Neural crest cell (in vitro differentiated cells): ENCODE measurements around the gene CHN2. TPM values are rescaled to one million over a fixed set of nuclear protein-coding genes. Genes with fewer than 3 reads are reported as not detected.

Experiments used
- DNase-seq: peaks from one replicate; pipeline ENCODE4 v3.0.0; 2021; ENCODE audit warnings: low read depth, mixed read lengths, low spot score
- H3K27ac Mint-ChIP-seq: one replicate; pipeline ENCODE4 v1.8.0; 2021; ENCODE audit warnings: mild to moderate bottlenecking, mixed read lengths; ENCODE audit not compliant: unreplicated experiment
- H3K27me3 Mint-ChIP-seq: 2 replicates; pipeline ENCODE4 v1.8.0; 2021; ENCODE audit warnings: low read depth, mild to moderate bottlenecking, mixed read lengths
- H3K36me3 Mint-ChIP-seq: 2 replicates; pipeline ENCODE4 v1.8.0; 2021; ENCODE audit warnings: low read depth, mild to moderate bottlenecking, mixed read lengths
- H3K4me1 Mint-ChIP-seq: 2 replicates; pipeline ENCODE4 v1.8.0; 2021; ENCODE audit warnings: mixed read lengths
- H3K4me3 Mint-ChIP-seq: one replicate; pipeline ENCODE4 v1.8.0; 2021; ENCODE audit warnings: mild to moderate bottlenecking, mixed read lengths
- H3K9me3 Mint-ChIP-seq: 2 replicates; pipeline ENCODE4 v1.8.0; 2021; ENCODE audit warnings: mixed read lengths
- total RNA-seq: library from RNA; stranded (reverse); gene quantifications from 2 replicates; pipeline ENCODE4 v1.2.1, GENCODE V29; 2021
- TF ChIP-seq, protein P1 (sequence below): fragments of 200-600 bp; sonication (generic); conservative IDR thresholded peaks from 2 replicates; pipeline ENCODE4 v1.5.0; 2021; ENCODE audit warnings: antibody characterized with exemption, mild to moderate bottlenecking

The CHN2 gene
- total RNA-seq, 1 donor from 2014 or later: 15.4 TPM

DNA sequence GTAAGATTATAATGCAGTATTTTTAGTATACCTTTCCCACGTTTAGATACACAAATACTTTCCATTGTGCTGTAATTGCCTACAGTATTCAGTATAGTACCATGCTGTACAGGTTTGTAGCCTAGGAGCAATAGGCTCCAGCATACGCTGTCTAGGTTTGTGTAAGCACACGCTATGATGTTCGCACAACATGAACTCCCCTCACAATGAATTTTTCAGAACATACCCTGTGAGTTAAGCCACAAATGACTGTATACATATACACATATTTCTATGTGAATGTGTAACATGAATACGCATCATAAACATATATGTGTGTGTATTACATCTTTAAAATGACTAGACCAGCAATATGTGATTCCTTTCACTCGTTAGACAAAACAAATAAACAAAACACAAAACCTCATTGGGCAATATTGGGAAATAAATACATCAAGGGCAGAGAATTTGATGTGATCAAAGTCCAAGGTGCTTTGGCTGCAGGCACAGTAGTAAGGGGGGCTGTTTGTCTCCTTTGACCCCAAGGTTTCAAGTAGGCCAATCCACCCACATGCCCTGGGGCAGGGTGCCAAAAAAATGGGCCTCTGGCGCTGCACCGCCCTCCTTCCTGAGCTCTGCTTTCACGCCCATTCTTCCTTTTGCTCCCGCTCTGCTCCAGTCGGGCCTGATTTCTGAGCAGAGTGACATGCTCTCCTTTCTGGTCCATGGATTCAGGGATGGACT lies 33.9 kb downstream of the CHN2 start:
- peaks cover 2% of the 10 kb centered on the region for H3K9me3 Mint-ChIP-seq
- H3K4me3 Mint-ChIP-seq: no peak overlapping the region
- TF ChIP-seq, protein P1, sequence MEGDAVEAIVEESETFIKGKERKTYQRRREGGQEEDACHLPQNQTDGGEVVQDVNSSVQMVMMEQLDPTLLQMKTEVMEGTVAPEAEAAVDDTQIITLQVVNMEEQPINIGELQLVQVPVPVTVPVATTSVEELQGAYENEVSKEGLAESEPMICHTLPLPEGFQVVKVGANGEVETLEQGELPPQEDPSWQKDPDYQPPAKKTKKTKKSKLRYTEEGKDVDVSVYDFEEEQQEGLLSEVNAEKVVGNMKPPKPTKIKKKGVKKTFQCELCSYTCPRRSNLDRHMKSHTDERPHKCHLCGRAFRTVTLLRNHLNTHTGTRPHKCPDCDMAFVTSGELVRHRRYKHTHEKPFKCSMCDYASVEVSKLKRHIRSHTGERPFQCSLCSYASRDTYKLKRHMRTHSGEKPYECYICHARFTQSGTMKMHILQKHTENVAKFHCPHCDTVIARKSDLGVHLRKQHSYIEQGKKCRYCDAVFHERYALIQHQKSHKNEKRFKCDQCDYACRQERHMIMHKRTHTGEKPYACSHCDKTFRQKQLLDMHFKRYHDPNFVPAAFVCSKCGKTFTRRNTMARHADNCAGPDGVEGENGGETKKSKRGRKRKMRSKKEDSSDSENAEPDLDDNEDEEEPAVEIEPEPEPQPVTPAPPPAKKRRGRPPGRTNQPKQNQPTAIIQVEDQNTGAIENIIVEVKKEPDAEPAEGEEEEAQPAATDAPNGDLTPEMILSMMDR: no peak
- no peaks in the 10 kb centered on the region for H3K27me3 Mint-ChIP-seq
- H3K4me1 Mint-ChIP-seq: peaks cover 14% of the 10 kb centered on the region
- no peaks in the 10 kb centered on the region for H3K36me3 Mint-ChIP-seq
- no peak for DNase-seq
- H3K27ac Mint-ChIP-seq: no peak overlapping the region

DNA sequence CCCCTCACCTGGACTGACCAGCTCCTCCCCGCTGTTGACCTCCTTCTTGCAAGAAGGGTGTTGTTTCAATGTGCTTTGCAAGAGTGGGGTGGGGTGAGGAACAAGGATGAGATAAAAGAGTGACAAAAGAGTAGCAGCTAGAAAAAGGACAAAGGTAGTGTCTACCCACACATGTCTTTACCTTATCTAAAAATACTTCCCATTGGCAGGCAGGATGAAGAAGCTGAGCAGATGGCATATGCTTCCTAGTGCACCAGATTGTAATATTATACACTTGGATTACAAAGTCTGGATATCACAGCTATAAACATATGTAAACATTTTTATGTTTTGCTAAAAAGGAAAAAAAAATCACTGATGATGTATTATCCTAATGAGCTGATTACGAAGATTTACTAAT lies 34.5 kb downstream of the CHN2 start:
- no peak overlapping the region for H3K27ac Mint-ChIP-seq
- peaks cover 3% of the 10 kb centered on the region for H3K9me3 Mint-ChIP-seq
- TF ChIP-seq, protein P1: no peak
- no peaks in the 10 kb centered on the region for H3K36me3 Mint-ChIP-seq
- peaks cover 15% of the 10 kb centered on the region for H3K4me1 Mint-ChIP-seq
- H3K4me3 Mint-ChIP-seq: no peak overlapping the region
- H3K27me3 Mint-ChIP-seq: no peaks in the 10 kb centered on the region
- no peak for DNase-seq

DNA sequence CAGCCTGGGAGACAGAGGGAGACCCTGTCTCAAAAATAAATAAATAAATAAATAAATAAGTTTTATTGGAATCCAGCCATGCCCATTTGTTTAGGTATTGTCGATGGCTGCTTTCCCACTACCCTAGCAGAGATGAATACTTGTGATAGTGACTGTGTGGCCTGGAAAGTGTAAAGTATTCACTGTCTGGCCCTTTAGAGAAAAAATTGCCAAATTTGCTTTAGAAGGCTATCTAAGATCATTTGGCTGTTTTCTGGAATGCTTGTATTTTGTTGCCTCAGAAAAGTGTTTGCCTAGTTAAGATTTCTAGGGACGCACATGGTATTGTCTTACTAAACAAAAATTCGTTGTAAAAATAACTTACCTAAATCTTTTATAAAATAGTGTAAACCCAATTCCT lies 35.4 kb downstream of the CHN2 start:
- no peaks in the 10 kb centered on the region for H3K36me3 Mint-ChIP-seq
- TF ChIP-seq, protein P1: no peak

DNA sequence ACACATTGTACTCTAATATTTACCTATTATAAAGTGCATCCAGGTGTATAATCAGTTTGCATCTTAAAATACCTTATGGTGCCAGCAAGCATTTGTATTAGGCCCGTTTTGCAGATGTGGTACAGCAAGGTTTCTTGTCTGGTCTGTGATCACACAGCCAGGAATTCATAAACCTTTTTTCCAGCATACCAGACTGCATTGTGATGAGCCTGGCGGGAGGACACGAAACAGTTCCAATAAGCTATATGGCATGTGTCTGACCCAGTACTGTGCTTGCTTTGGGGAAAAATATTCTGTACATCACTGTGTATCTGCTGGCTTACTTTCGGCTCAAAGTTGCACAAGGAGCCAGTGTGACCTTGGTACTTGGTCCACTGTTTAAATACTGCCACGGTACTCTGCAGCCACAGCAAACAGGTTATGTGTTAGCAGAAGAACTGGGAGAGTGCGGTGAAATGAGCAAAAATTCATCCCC lies 36.3 kb downstream of the CHN2 start:
- H3K9me3 Mint-ChIP-seq: peaks cover 3% of the 10 kb centered on the region

More for the DNA sequence above, 35.4 kb downstream of the CHN2 start:
- Mint-ChIP-seq H3K27me3 (no peaks in the 10 kb centered on the region), H3K9me3 (peaks cover 3% of the 10 kb centered on the region), H3K4me3 (no peak overlapping the region), H3K4me1 (peaks cover 24% of the 10 kb centered on the region), H3K27ac (no peak overlapping the region)
- no peak for DNase-seq

DNA sequence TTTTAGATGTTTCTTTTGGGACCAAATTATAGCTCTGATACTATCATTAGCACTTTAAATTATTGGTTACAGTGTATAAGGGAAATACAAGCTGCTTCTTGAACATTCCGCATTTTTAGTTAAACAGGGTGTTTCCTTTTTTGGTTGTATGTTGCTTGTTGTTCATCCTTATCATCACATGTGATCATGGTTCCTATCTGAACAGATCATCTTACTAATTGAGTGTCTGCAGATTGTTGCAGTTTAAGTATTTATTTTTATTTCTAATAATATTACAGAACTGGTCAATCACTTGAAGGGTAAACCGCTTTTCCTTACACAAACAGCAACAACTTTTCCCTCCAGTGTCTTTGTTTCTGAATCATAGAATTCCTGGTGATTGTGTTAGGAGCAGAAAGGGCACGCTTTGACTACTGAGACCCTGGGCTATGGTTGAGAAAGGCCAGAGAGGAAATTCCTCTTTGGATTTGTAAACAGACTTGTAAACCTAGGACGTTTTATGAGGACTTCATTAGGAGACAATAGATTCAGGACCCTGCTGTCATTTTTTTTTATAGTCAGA lies 37.2 kb downstream of the CHN2 start:
- no peaks in the 10 kb centered on the region for H3K27me3 Mint-ChIP-seq
- H3K27ac Mint-ChIP-seq: no peak overlapping the region
- no peak for DNase-seq
- no peak overlapping the region for H3K4me3 Mint-ChIP-seq
- peaks cover 2% of the 10 kb centered on the region for H3K36me3 Mint-ChIP-seq
- peaks cover 25% of the 10 kb centered on the region for H3K4me1 Mint-ChIP-seq
- TF ChIP-seq, protein P1: no peak
- peaks cover 7% of the 10 kb centered on the region for H3K9me3 Mint-ChIP-seq

More for the DNA sequence above, 36.3 kb downstream of the CHN2 start:
- H3K4me3 Mint-ChIP-seq: no peak overlapping the region
- TF ChIP-seq, protein P1: no peak
- no peak overlapping the region for H3K27ac Mint-ChIP-seq
- H3K27me3 Mint-ChIP-seq: no peaks in the 10 kb centered on the region
- H3K36me3 Mint-ChIP-seq: peaks cover 2% of the 10 kb centered on the region
- no peak for DNase-seq
- peaks cover 25% of the 10 kb centered on the region for H3K4me1 Mint-ChIP-seq
